GM10266 (cell line): ENCODE data around the gene TBC1D3H.
"Not testable (repeated sequence)": the region's sequence is repeated elsewhere in the genome, so short reads cannot be mapped to it uniquely, and the experiment has no call there.

Experiments used
- DNase-seq: peaks from one replicate; pipeline ENCODE4 v3.0.0; 2012; ENCODE audit errors: extremely low spot score

TBC1D3H gene

GRCh38 chr17:36388385-36389245 lies at the start of gene TBC1D3H:
Gene TBC1D3H, minus strand, starts transcription at chr17:36388435. Its CDS starts 1,540 bp downstream, at chr17:36386895.
- DNase-seq = not testable (repeated sequence)

- DNase-seq = not testable (repeated sequence)
These were observed 40.7 kb upstream of the TBC1D3H start for GRCh38 chr17:36428891-36429290.

GRCh38 chr17:36415180-36415941 lies 27.1 kb upstream of the TBC1D3H start:
- DNase-seq = not testable (repeated sequence)

- DNase-seq = not testable (repeated sequence)
These were observed 2.9 kb upstream of the TBC1D3H start for GRCh38 chr17:36390943-36391645.

GRCh38 chr17:36375938-36376337 lies 12.3 kb downstream of the TBC1D3H start:
- DNase-seq = not testable (repeated sequence)

GRCh38 chr17:36362496-36362895 lies 25.7 kb downstream of the TBC1D3H start:
- not testable (repeated sequence) for DNase-seq
